ENCODE measurements around the gene OXSR1.

DNA sequence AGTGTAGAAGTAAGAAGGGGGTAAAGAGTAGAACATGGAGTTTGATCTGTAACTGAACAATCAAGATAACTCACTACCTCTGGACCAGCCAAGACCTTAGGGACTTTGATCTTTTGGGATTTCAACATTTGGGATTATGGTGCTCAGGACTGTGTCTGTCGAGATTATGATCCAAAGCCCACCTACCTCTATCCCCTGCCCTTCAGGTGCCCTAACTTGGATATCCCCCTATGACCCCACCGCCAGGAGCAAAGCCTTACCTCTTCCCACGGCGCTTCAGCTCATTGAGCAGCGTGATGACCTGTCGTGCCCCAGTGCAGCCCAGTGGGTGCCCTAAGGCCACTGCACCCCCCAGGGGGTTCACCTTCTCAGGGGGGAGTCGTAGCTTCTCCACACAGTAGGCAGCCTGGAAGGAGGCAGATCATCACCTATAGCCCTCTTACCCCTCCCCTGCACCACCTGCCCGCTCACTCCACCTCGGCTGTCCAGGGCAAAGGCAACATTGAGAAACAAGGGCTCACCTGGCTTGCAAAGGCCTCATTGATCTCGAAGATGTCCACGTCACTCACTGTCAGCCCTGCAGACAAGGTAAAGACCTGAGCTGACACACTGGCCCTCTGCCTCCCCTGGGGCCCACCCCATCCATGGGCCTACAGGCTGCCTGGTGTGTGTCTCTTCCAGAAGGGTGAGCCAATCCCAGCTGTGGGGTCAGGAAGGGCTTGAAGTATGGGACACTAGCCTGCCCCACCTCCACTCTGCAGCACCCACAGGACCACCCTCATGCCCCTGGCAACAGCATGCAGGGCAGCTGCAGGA is 39.8 kb upstream of the OXSR1 start:
- TF ChIP-seq POLR2A (IDR thresholded peaks at IDR 0.05), result no peak
- no peak for TF ChIP-seq EP300 (IDR thresholded peaks at IDR 0.05)
- TF ChIP-seq, protein P1, sequence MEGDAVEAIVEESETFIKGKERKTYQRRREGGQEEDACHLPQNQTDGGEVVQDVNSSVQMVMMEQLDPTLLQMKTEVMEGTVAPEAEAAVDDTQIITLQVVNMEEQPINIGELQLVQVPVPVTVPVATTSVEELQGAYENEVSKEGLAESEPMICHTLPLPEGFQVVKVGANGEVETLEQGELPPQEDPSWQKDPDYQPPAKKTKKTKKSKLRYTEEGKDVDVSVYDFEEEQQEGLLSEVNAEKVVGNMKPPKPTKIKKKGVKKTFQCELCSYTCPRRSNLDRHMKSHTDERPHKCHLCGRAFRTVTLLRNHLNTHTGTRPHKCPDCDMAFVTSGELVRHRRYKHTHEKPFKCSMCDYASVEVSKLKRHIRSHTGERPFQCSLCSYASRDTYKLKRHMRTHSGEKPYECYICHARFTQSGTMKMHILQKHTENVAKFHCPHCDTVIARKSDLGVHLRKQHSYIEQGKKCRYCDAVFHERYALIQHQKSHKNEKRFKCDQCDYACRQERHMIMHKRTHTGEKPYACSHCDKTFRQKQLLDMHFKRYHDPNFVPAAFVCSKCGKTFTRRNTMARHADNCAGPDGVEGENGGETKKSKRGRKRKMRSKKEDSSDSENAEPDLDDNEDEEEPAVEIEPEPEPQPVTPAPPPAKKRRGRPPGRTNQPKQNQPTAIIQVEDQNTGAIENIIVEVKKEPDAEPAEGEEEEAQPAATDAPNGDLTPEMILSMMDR (IDR thresholded peaks at IDR 0.05), result no peak
